Activated CD4-positive, alpha-beta T cell treated with anti-CD3 and anti-CD28 coated beads, Interleukin-2, amount 50 U/mL, for 4 hours (primary cell): ENCODE results near the gene EPHA4.

ENCODE experiments used
- DNase-seq, 2 experiments: peaks; one replicate each; pipeline ENCODE4 v3.0.0-alpha.2; 2020

Gene EPHA4

DNA sequence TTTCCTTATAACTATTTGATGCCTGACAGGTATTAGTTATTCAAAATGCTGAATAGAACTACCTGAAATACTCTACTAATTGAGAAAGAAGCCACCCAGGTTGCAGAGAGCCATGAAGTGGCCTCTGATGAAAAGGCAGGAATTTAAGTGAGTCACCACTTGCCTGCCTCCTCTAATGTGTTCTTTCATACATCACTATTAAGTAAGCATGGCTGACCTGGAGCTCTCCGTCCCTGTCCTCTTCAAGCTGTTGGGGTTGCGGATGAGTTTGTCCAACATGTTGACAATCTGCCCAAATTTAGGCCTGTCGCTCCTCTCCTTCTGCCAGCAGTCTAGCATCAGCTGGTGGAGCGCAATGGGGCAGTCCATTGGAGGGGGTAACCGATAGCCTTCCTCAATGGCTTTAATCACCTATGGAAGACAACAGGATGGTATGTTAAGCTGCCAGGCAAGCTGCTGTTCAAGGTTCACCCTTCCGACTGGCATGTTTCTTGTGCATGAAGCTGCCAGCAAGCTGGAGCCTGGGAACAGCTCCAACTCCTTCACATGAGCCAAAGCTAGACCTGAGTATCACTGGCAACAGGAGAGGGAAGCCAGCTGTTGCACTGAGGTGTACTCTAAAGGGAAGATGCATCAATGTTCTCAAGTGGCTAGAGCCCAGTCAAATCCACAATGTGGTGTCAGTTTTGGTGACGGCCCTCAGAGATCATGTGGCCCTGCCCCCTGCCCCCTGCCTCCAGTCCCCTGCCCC is 142.2 kb downstream of the EPHA4 start:
- DNase-seq, result no peak

- no peak for DNase-seq
Measured at GRCh38 chr2:221428896-221429295, 143.2 kb downstream of the EPHA4 start.

DNA sequence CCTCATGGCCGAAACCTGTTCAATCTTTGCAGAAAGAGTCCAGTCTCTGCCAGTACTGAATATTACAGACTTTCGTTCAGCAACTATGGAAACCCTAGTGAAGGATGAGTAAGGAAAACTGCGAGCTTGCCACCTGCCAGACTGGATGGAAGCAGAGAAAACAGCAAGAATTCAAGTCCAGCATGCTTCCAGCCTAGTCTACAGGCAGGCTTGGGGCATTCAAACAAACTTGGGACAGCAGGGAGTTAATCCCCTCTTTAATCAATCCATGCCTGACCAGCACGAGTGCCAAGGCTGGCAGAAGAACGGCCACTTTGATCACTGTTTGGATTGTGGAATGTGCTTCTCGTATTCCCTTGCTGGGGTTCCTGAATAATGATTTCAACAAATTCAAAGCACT is 145.2 kb downstream of the EPHA4 start:
- DNase-seq, result no peak

DNA sequence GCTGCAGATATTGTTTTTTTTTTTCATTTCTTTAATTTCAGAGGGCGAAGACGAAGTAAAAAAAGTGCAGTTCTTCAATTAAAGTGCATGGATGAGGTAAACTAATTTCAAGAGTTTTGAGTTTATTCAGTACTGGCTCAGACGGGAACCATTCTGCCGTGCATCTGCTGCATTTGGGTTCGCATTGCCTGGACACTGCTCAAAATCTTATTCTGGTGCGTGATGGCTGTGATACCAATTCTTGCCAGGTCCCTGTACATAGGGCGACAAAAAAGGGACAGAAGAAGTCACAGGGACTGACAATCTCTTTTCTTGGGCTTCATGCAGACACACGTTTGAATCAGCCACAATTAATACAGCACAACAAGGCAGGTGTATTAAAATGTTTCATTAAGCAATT is 146.2 kb downstream of the EPHA4 start:
- no peak for DNase-seq

- no peak for DNase-seq
Measured at GRCh38 chr2:221425353-221425752, 146.8 kb downstream of the EPHA4 start.

GRCh38 chr2:221423210-221423804 is 148.8 kb downstream of the EPHA4 start:
- DNase-seq, result no peak

DNA sequence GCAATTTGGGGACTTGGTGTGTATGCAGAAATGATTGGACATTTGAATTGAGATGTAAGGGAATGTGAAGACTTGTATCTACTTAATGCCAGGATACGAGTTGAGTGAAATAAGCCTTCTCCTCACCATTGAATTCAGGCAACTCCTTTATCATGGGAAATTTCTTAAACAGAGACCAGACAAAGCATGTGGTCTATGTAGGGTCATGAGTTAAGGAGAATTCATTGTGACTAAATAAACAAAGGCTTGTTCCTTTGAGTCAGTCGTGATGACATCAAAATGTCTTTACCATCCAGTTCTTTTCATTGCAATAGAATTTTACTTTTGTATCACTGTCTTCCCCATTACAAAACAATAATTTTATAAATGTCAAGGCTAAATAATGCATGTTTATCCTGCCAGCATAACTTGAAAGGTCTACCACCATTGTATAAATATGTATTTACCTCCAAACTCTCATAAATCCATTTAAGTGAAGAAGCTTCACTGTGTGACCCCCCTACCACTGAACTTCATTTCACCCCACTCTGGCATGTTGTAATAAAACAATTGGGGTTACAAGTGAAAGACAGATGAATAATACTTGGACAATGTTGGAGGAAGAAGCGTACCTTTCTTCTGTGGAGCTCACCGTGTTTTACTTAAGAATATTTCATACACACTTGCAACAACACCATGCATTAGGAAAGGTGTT is 149.4 kb downstream of the EPHA4 start:
- DNase-seq, result no peak

- no peak for DNase-seq
Measured at GRCh38 chr2:221420245-221420644, 151.9 kb downstream of the EPHA4 start.

- no peak for DNase-seq
Measured at GRCh38 chr2:221415789-221416188, 156.3 kb downstream of the EPHA4 start.

GRCh38 chr2:221412978-221413377 is 159.1 kb downstream of the EPHA4 start:
- DNase-seq, result no peak

DNA sequence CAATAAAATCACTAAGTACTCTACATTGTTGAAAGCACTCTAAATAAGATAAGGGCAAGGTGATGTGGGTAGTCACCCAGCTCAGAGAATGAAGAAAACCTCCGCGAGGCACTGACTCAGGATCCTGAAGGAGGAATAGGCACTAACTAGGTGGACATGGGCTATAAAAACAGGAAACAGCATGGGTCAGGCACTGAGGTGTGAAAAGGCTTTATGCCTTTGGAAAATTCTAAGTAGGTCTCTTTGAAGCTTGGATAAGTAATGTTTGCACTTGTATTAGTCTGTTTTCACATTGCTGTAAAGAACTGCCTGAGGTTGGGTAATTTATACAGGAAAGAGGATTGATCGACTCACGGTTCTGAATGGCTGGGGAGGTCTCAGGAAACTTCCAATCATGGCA is 161.6 kb downstream of the EPHA4 start:
- no peak for DNase-seq

- DNase-seq, result no peak
Measured at GRCh38 chr2:221407765-221408164, 164.3 kb downstream of the EPHA4 start.

GRCh38 chr2:221405521-221405920 is 166.6 kb downstream of the EPHA4 start:
- DNase-seq, result no peak

DNA sequence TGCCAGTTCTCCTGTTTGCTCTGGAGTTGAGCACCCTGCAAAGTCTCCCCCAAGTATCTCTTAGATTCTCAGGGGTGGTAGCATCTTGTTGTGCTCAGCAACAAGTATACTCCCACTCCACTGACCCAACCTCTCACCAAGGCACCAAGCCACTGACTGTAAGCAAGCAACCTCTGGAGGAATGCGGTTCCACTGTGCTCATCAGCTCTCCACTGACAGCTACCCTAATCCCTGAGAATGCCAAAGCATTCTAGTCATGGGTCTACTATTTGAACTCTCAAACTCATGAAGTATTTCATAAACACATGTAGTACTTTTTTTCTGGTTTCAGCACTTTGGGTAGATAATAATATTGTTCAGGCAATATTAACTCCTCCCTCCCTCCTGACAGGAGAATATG is 170.0 kb downstream of the EPHA4 start:
- DNase-seq, result no peak

GRCh38 chr2:221400411-221400810 is 171.7 kb downstream of the EPHA4 start:
- DNase-seq, result no peak

- no peak for DNase-seq
Measured at GRCh38 chr2:221399183-221399582, 172.9 kb downstream of the EPHA4 start.

DNA sequence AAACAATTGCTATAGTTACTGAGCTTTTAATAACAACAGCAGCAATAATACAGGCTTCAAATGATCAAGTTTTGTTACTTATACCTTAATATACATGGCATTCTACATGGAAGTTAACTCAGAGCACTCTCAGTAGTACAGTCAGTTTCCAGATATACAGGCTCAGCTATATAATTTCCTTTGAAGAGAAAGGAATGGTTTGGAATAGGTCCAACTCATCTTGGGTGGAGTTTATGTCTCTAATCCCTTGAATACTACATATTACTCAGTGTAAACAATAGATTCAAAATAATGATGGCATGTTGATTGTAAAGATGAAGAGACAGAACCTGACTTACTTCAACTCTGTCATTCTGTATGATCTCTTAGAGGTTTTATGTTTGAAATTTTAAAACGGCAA is 174.9 kb downstream of the EPHA4 start:
- no peak for DNase-seq

GRCh38 chr2:221392228-221392881 is 179.7 kb downstream of the EPHA4 start:
- no peak for DNase-seq

GRCh38 chr2:221390878-221391277 is 181.2 kb downstream of the EPHA4 start:
- DNase-seq, result no peak

GRCh38 chr2:221389904-221390303 is 182.2 kb downstream of the EPHA4 start:
- no peak for DNase-seq

- no peak for DNase-seq
Measured at GRCh38 chr2:221389421-221389820, 182.7 kb downstream of the EPHA4 start.

DNA sequence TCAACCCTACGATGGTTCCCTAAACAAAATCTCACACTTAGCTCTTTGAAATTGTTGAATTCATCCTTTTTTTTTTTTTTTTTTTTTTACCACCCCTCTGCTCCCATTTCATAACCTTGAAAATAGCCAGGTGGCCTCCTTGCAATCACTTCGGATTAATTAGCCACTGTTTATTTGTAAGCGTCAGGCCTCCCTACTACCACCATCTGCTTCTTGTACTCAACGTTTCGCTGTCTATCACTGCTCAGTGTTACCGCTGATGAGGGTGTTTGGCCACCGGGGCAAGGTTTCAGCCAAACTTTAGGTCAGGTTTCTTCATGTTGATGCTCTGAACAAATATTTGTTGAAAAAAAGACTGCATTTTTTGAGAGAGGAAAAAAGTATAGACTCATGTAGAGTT is 183.2 kb downstream of the EPHA4 start:
- no peak for DNase-seq

- no peak for DNase-seq
Measured at GRCh38 chr2:221385716-221386115, 186.4 kb downstream of the EPHA4 start.
